Trophoblast cell (in vitro differentiated cells and primary cell): ENCODE measurements around the gene ZKSCAN7.
A peak's percentile ranks its signal among the peaks of the same experiment; 100 is the strongest.
"Not testable (repeated sequence)": the region's sequence is repeated elsewhere in the genome, so short reads cannot be mapped to it uniquely, and the experiment has no call there.

ENCODE experiments used
- DNase-seq, 2 donors: peaks; one replicate each; pipeline ENCODE4 v3.0.0-alpha.2; 2016
- H2AFZ ChIP-seq: 2 replicates; pipeline ENCODE4 v1.6.1; 2013; ENCODE audit warnings: low read length, moderate library complexity, mild to moderate bottlenecking; ENCODE audit not compliant: insufficient read depth, poor library complexity
- H2AK5ac ChIP-seq: 2 replicates; pipeline ENCODE4 v1.6.1; 2013; ENCODE audit warnings: mild to moderate bottlenecking, low read length
- H2BK120ac ChIP-seq: 2 replicates; pipeline ENCODE4 v1.6.1; 2013; ENCODE audit warnings: low read length, mild to moderate bottlenecking, moderate library complexity; ENCODE audit not compliant: insufficient read depth, poor library complexity
- H2BK12ac ChIP-seq: 2 replicates; pipeline ENCODE4 v1.6.1; 2013; ENCODE audit warnings: mild to moderate bottlenecking, low read length, moderate library complexity
- H2BK5ac ChIP-seq: 2 replicates; pipeline ENCODE4 v1.6.1; 2013; ENCODE audit warnings: low read length, low read depth, moderate library complexity, mild to moderate bottlenecking; ENCODE audit not compliant: poor library complexity
- H3K14ac ChIP-seq: 2 replicates; pipeline ENCODE4 v1.6.1; 2013; ENCODE audit warnings: mild to moderate bottlenecking, low read length
- H3K18ac ChIP-seq: 2 replicates; pipeline ENCODE4 v1.6.1; 2013; ENCODE audit warnings: mild to moderate bottlenecking, low read length
- H3K23ac ChIP-seq: 2 replicates; pipeline ENCODE4 v1.6.1; 2013; ENCODE audit warnings: low read length
- H3K27ac ChIP-seq: 2 replicates; pipeline ENCODE4 v1.5.1; 2013; ENCODE audit warnings: low read depth, mild to moderate bottlenecking, inconsistent platforms, low read length, moderate library complexity
- H3K27me3 ChIP-seq: 2 replicates; pipeline ENCODE4 v1.6.1; 2013; ENCODE audit warnings: inconsistent platforms, mild to moderate bottlenecking, low read length, moderate library complexity; ENCODE audit not compliant: insufficient read depth
- H3K36me3 ChIP-seq, 2 experiments: 1 replicate in 1 of 2; 2 replicates in 1 of 2; pipeline ENCODE4 v1.6.1; 2013; ENCODE audit warnings: low read length in 2 of 2, mild to moderate bottlenecking in 2 of 2, moderate library complexity in 1 of 2; ENCODE audit not compliant: insufficient read depth in 2 of 2, control insufficient read depth in 1 of 2
- H3K4ac ChIP-seq: 2 replicates; pipeline ENCODE4 v1.6.1; 2013; ENCODE audit warnings: low read depth, mild to moderate bottlenecking, low read length, moderate library complexity
- H3K4me1 ChIP-seq, 2 experiments: 1 replicate in 1 of 2; 2 replicates in 1 of 2; pipeline ENCODE4 v1.6.1; 2013; ENCODE audit warnings: low read length in 2 of 2, mild to moderate bottlenecking in 2 of 2, moderate library complexity in 1 of 2; ENCODE audit not compliant: insufficient read depth in 2 of 2, control insufficient read depth in 1 of 2
- H3K4me2 ChIP-seq: 2 replicates; pipeline ENCODE4 v1.6.1; 2013; ENCODE audit warnings: inconsistent platforms, mild to moderate bottlenecking, low read length, moderate library complexity
- H3K4me3 ChIP-seq: 2 replicates; pipeline ENCODE4 v1.5.1; 2013; ENCODE audit warnings: mild to moderate bottlenecking, low read depth, low read length, inconsistent platforms
- H3K79me1 ChIP-seq: one replicate; pipeline ENCODE4 v1.6.1; 2013; ENCODE audit warnings: low read length
- H3K79me2 ChIP-seq: 2 replicates; pipeline ENCODE4 v1.6.1; 2013; ENCODE audit warnings: low read length, mild to moderate bottlenecking; ENCODE audit not compliant: control insufficient read depth, insufficient read depth, poor library complexity
- H3K9ac ChIP-seq: 2 replicates; pipeline ENCODE4 v1.6.1; 2013; ENCODE audit warnings: mild to moderate bottlenecking, low read length
- H3K9me3 ChIP-seq: 2 replicates; pipeline ENCODE4 v1.6.1; 2013; ENCODE audit warnings: low read depth, mild to moderate bottlenecking, control low read depth, inconsistent platforms, low read length; ENCODE audit not compliant: insufficient read depth
- H4K12ac ChIP-seq: 2 replicates; pipeline ENCODE4 v1.6.1; 2013; ENCODE audit warnings: low read depth, mild to moderate bottlenecking, low read length, moderate library complexity
- H4K8ac ChIP-seq: 2 replicates; pipeline ENCODE4 v1.6.1; 2013; ENCODE audit warnings: low read depth, mild to moderate bottlenecking, low read length, moderate library complexity
- H4K91ac ChIP-seq: one replicate; pipeline ENCODE4 v1.6.1; 2013; ENCODE audit warnings: low read depth, mild to moderate bottlenecking, low read length, moderate library complexity
- WGBS: extraction: QIAGEN DNeasy Blood & Tissue Kit; methylation state at CpG from one replicate; pipeline ENCODE4 v1.1.7; 2013; ENCODE audit warnings: missing lambda C conversion rate; ENCODE audit not compliant: insufficient read length, insufficient coverage; ENCODE audit errors: extremely low coverage; 5-methylcytosine and 5-hydroxymethylcytosine counted together

The ZKSCAN7 gene

GRCh38 chr3:44529927-44530326 lies 25.1 kb upstream of the ZKSCAN7 start:
- Histone ChIP-seq H3K18ac (no peak overlapping the region), H3K27me3 (no peaks in the 10 kb centered on the region), H4K8ac (no peak overlapping the region), H3K9me3 (peaks cover 1% of the 10 kb centered on the region), H2AK5ac (no peak overlapping the region), H2BK5ac (no peak overlapping the region), H3K27ac (no peak overlapping the region), H4K91ac (no peak overlapping the region), H3K79me1 (no peaks in the 10 kb centered on the region), H3K4ac (no peak overlapping the region), H3K9ac (no peak overlapping the region), H3K4me1 (no peaks in the 10 kb centered on the region), H3K79me2 (no peaks in the 10 kb centered on the region), H2BK12ac (no peak overlapping the region), H3K4me3 (no peak overlapping the region), H3K36me3 (no peaks in the 10 kb centered on the region), H4K12ac (no peak overlapping the region), H3K14ac (no peak overlapping the region), H2BK120ac (no peak overlapping the region), H3K23ac (no peak overlapping the region), H3K4me2 (no peak overlapping the region), H2AFZ (no peak overlapping the region)
- WGBS, result no CpG with 5 or more reads among the region's 1 CpG
- DNase-seq, result peak; percentile 4 to 64

GRCh38 chr3:44530911-44531310 lies 24.1 kb upstream of the ZKSCAN7 start:
- H3K79me2 ChIP-seq, result no peaks in the 10 kb centered on the region
- no peaks in the 10 kb centered on the region for H3K4me1 ChIP-seq
- no peak overlapping the region for H3K18ac ChIP-seq
- H2AFZ ChIP-seq, result no peak overlapping the region
- WGBS, result no CpG with 5 or more reads among the region's 2 CpGs
- H4K8ac ChIP-seq, result no peak overlapping the region
- no peak overlapping the region for H4K91ac ChIP-seq
- H3K23ac ChIP-seq, result no peak overlapping the region
- no peak overlapping the region for H2BK5ac ChIP-seq
- H3K14ac ChIP-seq, result no peak overlapping the region
- H2AK5ac ChIP-seq, result no peak overlapping the region
- H3K79me1 ChIP-seq, result no peaks in the 10 kb centered on the region
- H3K27ac ChIP-seq, result no peak overlapping the region
- H3K4ac ChIP-seq, result no peak overlapping the region
- H3K27me3 ChIP-seq, result no peaks in the 10 kb centered on the region
- H3K4me3 ChIP-seq, result no peak overlapping the region
- no peak overlapping the region for H2BK120ac ChIP-seq
- H3K9me3 ChIP-seq, result no peaks in the 10 kb centered on the region
- no peak overlapping the region for H3K4me2 ChIP-seq
- H4K12ac ChIP-seq, result no peak overlapping the region
- no peaks in the 10 kb centered on the region for H3K36me3 ChIP-seq
- no peak overlapping the region for H2BK12ac ChIP-seq
- no peak for DNase-seq
- no peak overlapping the region for H3K9ac ChIP-seq

GRCh38 chr3:44534659-44535058 lies 20.3 kb upstream of the ZKSCAN7 start:
- not testable (repeated sequence) for H3K27ac ChIP-seq, H3K9me3 ChIP-seq, H2AK5ac ChIP-seq, DNase-seq, H3K18ac ChIP-seq, H3K79me1 ChIP-seq, H3K4me1 ChIP-seq, H2BK5ac ChIP-seq, H3K36me3 ChIP-seq, H3K27me3 ChIP-seq, H3K9ac ChIP-seq, H4K8ac ChIP-seq, H2BK12ac ChIP-seq, H3K23ac ChIP-seq, H3K4me2 ChIP-seq, H3K4ac ChIP-seq, H3K4me3 ChIP-seq, H3K14ac ChIP-seq, H2AFZ ChIP-seq, H4K91ac ChIP-seq, H4K12ac ChIP-seq, H3K79me2 ChIP-seq, H2BK120ac ChIP-seq
- no CpG with 5 or more reads among the region's 4 CpGs for WGBS

- Histone ChIP-seq H3K18ac (no peak overlapping the region), H2AK5ac (no peak overlapping the region), H2BK120ac (no peak overlapping the region), H3K27ac (no peak overlapping the region), H3K79me1 (no peaks in the 10 kb centered on the region), H3K9me3 (peaks cover 3% of the 10 kb centered on the region), H3K79me2 (no peaks in the 10 kb centered on the region), H2BK12ac (no peak overlapping the region), H3K36me3 (no peaks in the 10 kb centered on the region), H3K9ac (no peak overlapping the region), H2AFZ (no peak overlapping the region), H3K4me3 (no peak overlapping the region), H3K27me3 (no peaks in the 10 kb centered on the region), H3K4me2 (no peak overlapping the region), H3K23ac (no peak overlapping the region), H2BK5ac (no peak overlapping the region), H4K91ac (no peak overlapping the region), H4K8ac (no peak overlapping the region), H4K12ac (no peak overlapping the region), H3K4me1 (no peaks in the 10 kb centered on the region), H3K14ac (no peak overlapping the region), H3K4ac (no peak overlapping the region)
- no CpG with 5 or more reads among the region's 1 CpG for WGBS
- no peak for DNase-seq
Observed at GRCh38 chr3:44535364-44535763, 19.6 kb upstream of the ZKSCAN7 start.
